Tibial nerve (tissue), 4 donors: ENCODE measurements around the gene NHSL1. TPM values are rescaled to one million over a fixed set of nuclear protein-coding genes. Genes with fewer than 3 reads are reported as not detected.

ENCODE experiments used
- DNase-seq, 2 donors: peaks; one replicate each; pipeline ENCODE4 v3.0.0-alpha.2; 2019; ENCODE audit warnings: low spot score in 2 of 2
- H3K27ac ChIP-seq, 4 donors: fragments of 200-600 bp; sonication (generic) in 3 of 4; one replicate each; pipeline ENCODE4 v1.5.1; 2017 to 2019; ENCODE audit warnings: mild to moderate bottlenecking in 1 of 4
- H3K27me3 ChIP-seq, 2 donors: fragments of 200-600 bp; sonication (generic) in 1 of 2; one replicate each; pipeline versions ENCODE4 v1.5.1 to v1.6.0; 2017 to 2019
- H3K36me3 ChIP-seq, 3 donors: fragments of 200-600 bp; sonication (generic); one replicate each; pipeline ENCODE4 v1.5.1; 2018 to 2019
- H3K4me1 ChIP-seq, 4 donors: fragments of 200-600 bp; sonication (generic) in 3 of 4; one replicate each; pipeline ENCODE4 v1.5.1; 2017 to 2019
- H3K4me3 ChIP-seq, 4 donors: fragments of 200-600 bp; sonication (generic) in 3 of 4; one replicate each; pipeline ENCODE4 v1.5.1; 2017 to 2019; ENCODE audit warnings: mild to moderate bottlenecking in 1 of 4, moderate library complexity in 1 of 4
- H3K9me3 ChIP-seq, 4 donors: fragments of 200-600 bp; sonication (generic) in 3 of 4; one replicate each; pipeline ENCODE4 v1.5.1; 2017 to 2019
- EP300 ChIP-seq, 2 donors: sonication (generic); formaldehyde crosslinking; IDR thresholded peaks; one replicate each; pipeline ENCODE4 v1.6.1; 2017; ENCODE audit warnings: antibody characterized with exemption in 2 of 2, mild to moderate bottlenecking in 1 of 2
- POLR2A ChIP-seq, 2 donors: fragments of 450-650 bp; IDR thresholded peaks; one replicate each; pipeline ENCODE4 v1.6.1; 2017; ENCODE audit warnings: antibody characterized with exemption in 2 of 2, mild to moderate bottlenecking in 2 of 2, moderate library complexity in 2 of 2
- WGBS, 2 donors: methylation state at CpG; one replicate each; pipeline ENCODE4 v1.1.5; 2018; 5-methylcytosine and 5-hydroxymethylcytosine counted together
- total RNA-seq, 4 donors: library from RNA; depleted of rRNA; stranded (reverse); fragments of >200 nt; gene quantifications; one replicate each; pipeline ENCODE4 v1.1.0, GENCODE V29; 2016
- TF ChIP-seq, protein P1 (sequence below), 5 experiments: fragments of 200-600 bp in 3 of 5; fragments of 450-650 bp in 2 of 5; sonication (generic) in 3 of 5; IDR thresholded peaks; one replicate each; pipeline ENCODE4 v1.5.1; 2016 to 2019; ENCODE audit warnings: antibody characterized with exemption in 5 of 5, mild to moderate bottlenecking in 3 of 5, moderate library complexity in 2 of 5

Gene NHSL1
- total RNA-seq, 4 donors from 2014 or later: 8.6 to 17.3 (median 12.6) TPM

DNA sequence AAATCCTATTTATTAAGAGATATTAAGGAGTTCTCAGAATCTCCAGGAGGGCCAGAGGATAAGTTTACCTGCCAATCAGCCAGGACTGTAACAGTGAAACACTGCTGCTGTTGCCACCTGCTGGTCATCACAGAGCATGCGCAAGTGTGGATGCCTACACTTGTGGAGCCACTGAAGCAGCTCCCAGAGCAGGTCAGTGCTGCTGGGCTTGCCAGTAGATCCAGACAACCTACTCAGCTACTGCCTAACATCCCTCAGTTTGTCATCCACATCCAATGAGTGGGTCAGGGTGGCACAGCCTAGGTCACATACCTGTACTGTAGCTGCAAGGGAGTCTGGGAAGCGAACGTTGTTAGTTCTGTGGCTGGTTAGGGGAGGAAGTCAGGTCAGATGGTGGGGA, 18.3 kb upstream of the NHSL1 start:
- TF ChIP-seq POLR2A (IDR thresholded peaks at IDR 0.05): no peak
- TF ChIP-seq EP300 (IDR thresholded peaks at IDR 0.05): no peak
- TF ChIP-seq, protein P1, sequence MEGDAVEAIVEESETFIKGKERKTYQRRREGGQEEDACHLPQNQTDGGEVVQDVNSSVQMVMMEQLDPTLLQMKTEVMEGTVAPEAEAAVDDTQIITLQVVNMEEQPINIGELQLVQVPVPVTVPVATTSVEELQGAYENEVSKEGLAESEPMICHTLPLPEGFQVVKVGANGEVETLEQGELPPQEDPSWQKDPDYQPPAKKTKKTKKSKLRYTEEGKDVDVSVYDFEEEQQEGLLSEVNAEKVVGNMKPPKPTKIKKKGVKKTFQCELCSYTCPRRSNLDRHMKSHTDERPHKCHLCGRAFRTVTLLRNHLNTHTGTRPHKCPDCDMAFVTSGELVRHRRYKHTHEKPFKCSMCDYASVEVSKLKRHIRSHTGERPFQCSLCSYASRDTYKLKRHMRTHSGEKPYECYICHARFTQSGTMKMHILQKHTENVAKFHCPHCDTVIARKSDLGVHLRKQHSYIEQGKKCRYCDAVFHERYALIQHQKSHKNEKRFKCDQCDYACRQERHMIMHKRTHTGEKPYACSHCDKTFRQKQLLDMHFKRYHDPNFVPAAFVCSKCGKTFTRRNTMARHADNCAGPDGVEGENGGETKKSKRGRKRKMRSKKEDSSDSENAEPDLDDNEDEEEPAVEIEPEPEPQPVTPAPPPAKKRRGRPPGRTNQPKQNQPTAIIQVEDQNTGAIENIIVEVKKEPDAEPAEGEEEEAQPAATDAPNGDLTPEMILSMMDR (IDR thresholded peaks at IDR 0.05): peak in 4 of 5 experiments; percentile 22 to 54 (median 37)
- 93 to 96% methylated on average over 3 of the region's 3 CpGs for WGBS, 2 donors
- Histone ChIP-seq H3K36me3 (no peaks in the 10 kb centered on the region), H3K4me3 (no peak overlapping the region), H3K4me1 (peaks cover 0 to 5% (median 1%) of the 10 kb centered on the region in 4 donors), H3K27me3 (no peaks in the 10 kb centered on the region), H3K9me3 (no peaks in the 10 kb centered on the region), H3K27ac (no peak overlapping the region)
- DNase-seq: no peak

DNA sequence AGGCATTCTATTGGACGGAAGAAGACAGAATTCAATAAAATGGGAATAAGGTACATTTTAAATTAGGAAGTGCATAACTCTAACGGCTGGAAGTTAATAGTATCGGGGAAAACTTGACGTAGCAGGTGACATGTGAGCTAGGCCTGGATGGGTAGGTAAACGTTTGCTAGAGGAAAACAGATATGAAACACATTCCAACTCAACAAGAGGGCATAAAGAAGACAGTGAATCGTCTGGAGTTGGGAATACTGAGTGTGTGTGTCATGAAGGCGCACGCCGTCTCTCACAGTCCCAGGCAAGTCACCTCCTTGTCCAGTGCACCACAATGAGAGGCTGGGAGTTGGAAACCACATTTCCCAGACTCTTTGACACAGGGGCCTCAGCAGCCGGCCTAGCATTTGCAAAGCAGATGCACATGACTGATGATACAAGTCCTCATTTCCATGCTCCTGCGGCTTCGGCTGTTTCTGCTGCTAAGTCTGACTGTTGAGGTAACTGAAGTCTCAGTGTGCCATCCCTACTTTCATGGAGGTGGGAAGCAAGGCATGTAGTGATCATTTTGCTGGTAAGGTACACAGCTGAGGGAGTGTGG, 16.5 kb upstream of the NHSL1 start:
- H3K4me3 ChIP-seq: no peak overlapping the region
- no peaks in the 10 kb centered on the region for H3K36me3 ChIP-seq
- H3K4me1 ChIP-seq: peaks cover 0 to 3% (median 0%) of the 10 kb centered on the region in 4 donors
- TF ChIP-seq POLR2A (IDR thresholded peaks at IDR 0.05) (no peak), EP300 (IDR thresholded peaks at IDR 0.05) (no peak)
- TF ChIP-seq, protein P1 (IDR thresholded peaks at IDR 0.05): no peak
- no peaks in the 10 kb centered on the region for H3K9me3 ChIP-seq
- H3K27ac ChIP-seq: no peak overlapping the region
- H3K27me3 ChIP-seq: no peaks in the 10 kb centered on the region
- DNase-seq: no peak
- WGBS, 2 donors: 92 to 95% methylated on average over 12 of the region's 12 CpGs

DNA sequence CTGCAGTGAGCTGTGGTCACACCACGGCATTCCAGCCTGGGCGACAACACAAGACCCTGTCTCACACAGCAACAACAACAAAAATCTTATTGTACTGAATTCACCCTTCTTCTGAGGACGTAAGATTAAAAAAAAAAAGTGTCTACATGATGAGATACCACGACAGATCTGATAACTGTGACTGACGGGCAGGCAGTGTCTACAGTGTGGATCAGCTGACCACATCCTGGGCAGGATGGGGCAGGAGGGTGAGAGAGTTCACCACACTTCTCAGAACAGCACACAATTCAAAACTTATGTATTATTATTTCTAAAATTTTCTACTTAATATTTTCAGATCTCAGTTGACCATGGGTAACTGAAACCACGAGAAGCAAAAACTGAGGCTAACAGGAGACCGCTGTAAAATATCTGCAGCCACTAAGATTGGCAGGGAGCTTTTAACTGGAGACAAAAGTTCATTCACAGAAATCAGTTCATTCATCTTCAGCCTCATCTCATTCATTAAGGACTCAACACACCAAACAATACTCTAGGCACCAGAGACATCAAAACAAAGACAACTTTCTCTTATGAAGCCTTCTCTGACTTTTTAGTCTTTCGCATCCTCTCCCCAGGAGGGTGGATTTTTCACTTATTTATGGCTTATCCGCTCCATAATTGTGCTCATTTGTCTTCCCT, 15.7 kb upstream of the NHSL1 start:
- H3K36me3 ChIP-seq: no peaks in the 10 kb centered on the region
- no peak for DNase-seq
- TF ChIP-seq, protein P1 (IDR thresholded peaks at IDR 0.05): no peak
- TF ChIP-seq EP300 (IDR thresholded peaks at IDR 0.05) (no peak), POLR2A (IDR thresholded peaks at IDR 0.05) (no peak)
- WGBS, 2 donors: 64 to 65% methylated on average over 9 of the region's 9 CpGs
- no peak overlapping the region for H3K4me3 ChIP-seq
- no peaks in the 10 kb centered on the region for H3K9me3 ChIP-seq
- no peaks in the 10 kb centered on the region for H3K27me3 ChIP-seq
- H3K27ac ChIP-seq: no peak overlapping the region
- no peaks in the 10 kb centered on the region for H3K4me1 ChIP-seq

DNA sequence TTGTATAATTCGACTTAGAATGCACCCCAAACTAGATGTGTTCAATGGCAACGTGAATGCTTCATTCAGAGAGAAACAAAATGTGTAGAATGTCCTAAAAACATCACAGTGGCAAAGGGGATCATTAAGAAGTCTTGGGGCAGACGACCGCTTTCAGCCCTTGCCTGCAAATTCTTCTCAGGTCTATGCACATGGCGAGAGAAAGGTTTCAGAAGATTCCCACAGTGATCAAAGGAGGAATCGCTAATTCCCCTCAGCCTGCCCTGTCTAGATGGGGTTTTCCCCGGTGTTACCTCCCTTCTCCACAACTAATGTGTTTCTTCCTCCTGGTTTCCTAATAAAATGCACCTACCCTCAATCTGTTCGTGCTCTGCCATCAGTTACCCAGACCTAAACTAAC, 13.3 kb upstream of the NHSL1 start:
- TF ChIP-seq POLR2A (IDR thresholded peaks at IDR 0.05): no peak
- TF ChIP-seq, protein P1 (IDR thresholded peaks at IDR 0.05): no peak
- TF ChIP-seq EP300 (IDR thresholded peaks at IDR 0.05): no peak
- WGBS, 2 donors: 55 to 57% methylated on average over 8 of the region's 8 CpGs
- Histone ChIP-seq H3K36me3 (no peaks in the 10 kb centered on the region), H3K9me3 (no peaks in the 10 kb centered on the region), H3K27ac (no peak overlapping the region), H3K4me3 (no peak overlapping the region), H3K4me1 (no peaks in the 10 kb centered on the region), H3K27me3 (no peaks in the 10 kb centered on the region)
- no peak for DNase-seq

DNA sequence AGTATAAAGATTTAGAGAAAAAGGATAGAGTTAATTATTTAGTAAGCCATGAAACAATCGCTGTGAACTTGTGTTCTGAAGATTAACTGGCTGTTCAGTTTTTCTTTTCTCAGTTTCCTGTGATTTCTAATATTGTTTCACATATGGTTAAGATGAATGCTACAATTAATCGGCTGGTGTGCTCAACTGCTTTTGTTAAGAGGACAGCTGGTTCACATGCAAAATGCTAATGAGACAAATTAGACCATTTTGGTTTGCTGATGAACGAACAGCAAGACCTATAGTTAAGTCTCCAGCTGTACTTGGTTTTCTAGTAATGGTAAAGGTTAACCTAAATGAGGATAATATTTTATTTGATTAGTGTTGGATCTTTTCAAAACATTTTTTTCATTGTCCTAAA, 10.8 kb upstream of the NHSL1 start:
- TF ChIP-seq EP300 (IDR thresholded peaks at IDR 0.05) (no peak), POLR2A (IDR thresholded peaks at IDR 0.05) (no peak)
- TF ChIP-seq, protein P1 (IDR thresholded peaks at IDR 0.05): no peak
- 73 to 77% methylated on average over 3 of the region's 3 CpGs for WGBS, 2 donors
- Histone ChIP-seq H3K27me3 (no peaks in the 10 kb centered on the region), H3K4me1 (no peaks in the 10 kb centered on the region), H3K27ac (no peak overlapping the region), H3K9me3 (no peaks in the 10 kb centered on the region), H3K36me3 (no peaks in the 10 kb centered on the region), H3K4me3 (no peak overlapping the region)
- no peak for DNase-seq
